ENCODE data around the gene HCFC1R1.

HCFC1R1 gene

DNA sequence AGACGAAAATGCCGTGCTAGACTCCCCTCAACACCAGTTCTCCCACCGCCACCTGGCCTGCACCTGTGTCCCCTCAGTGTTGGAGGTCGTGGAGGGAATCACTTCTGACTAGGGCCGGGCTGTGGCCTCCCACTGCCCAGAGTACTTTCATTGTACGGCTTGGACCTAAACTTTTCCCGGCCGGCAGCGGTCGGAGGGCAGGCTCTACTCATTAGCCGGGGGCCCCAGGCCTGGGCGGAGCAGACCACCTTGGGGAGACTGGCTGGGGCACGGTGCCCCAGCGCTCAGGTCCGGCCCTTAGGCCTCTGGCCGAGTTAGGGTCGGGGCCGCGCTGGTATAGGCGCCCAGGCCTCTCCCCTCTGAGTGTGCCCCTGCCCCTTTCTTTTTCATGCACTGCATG is 6.4 kb downstream of the HCFC1R1 start:
- DNase-seq, result no peak

DNA sequence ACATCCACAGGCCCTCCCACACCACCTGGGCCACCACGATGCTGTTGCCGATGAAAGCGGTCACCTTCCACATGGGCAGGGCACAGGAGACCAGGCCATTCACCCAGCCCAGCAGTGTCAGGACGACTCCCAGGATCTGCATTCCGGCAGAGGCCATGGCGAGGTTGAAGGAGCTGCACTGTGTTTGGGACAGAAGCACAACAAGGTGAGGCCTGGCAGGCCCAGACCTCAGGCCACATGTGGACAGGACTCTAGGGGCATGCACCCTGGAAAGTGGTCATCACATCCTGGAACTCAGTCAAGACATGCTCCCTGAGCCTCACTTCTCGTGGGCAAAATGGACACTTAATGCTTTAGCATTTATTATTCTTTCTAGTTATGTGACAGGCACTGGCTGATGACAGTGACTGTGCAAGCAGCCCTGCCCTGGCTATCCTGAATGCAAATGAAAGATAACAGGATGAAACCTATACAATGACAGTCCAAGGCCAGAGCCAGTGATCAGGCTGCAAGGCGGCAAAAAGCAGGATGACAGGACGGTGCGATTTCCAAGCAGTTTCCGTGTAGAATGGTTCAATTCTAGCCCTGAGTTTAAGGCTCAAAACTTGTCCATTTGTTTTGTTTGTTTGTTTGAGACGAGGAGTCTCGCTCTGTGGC is 7.7 kb downstream of the HCFC1R1 start:
- DNase-seq, result no peak

DNA sequence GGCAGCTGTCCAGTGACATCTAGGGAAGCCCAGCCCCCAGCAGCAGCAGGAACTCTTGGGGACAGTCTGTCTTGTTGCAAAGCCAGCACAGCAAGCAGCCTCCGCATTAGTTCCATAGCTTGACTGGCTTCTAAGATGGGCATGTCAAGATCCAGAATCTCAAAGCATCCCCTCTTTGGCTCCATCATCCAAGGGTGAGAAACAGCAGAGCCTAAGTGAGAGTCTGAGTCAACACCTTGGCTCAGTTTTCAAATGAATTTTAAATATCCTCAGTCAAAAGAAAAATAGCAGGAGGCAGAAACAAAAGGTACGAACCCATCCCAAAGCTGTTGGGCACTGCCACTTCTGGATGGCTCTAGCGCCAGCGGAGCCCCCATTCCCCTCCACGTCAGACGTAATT is 8.8 kb downstream of the HCFC1R1 start:
- no peak for DNase-seq

DNA sequence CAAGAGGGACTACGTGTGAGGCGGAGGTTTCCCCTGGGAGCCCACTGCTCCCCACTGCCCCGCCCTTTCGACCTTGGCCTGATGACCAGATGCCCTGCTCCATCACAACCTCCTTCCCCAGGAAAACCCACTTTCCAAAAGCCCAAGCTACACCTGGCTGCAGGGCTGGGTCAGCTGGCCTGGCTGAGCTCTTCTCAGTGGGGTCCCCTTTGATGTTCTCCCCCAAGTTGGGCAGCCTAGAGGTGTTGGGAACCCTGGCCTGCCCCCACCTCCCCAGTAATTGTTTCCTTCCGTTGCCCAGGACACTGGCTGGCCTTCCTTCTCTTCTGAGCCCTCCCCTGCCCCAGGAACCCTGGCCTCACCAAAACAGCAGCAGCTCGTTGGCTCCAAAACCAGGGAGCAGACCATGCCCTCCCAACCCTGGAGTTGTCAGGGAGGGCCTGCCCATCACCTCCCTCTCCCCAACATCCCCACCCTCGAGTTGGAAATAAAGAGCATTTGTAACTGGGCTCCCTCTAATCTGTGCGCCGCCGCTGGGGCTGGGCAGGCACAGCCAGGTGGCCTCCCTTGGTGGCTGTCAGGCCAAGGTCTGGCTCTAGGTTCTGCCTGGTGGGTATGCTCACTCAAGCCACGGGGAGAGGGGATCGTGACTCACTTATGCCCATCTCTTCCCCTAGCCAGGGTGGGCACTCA is 9.6 kb downstream of the HCFC1R1 start:
- DNase-seq, result no peak

DNA sequence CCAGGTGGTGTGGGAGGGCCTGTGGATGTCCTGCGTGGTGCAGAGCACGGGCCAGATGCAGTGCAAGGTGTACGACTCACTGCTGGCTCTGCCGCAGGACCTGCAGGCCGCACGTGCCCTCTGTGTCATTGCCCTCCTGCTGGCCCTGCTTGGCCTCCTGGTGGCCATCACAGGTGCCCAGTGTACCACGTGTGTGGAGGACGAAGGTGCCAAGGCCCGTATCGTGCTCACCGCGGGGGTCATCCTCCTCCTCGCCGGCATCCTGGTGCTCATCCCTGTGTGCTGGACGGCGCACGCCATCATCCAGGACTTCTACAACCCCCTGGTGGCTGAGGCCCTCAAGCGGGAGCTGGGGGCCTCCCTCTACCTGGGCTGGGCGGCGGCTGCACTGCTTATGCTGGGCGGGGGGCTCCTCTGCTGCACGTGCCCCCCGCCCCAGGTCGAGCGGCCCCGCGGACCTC is 10.2 kb downstream of the HCFC1R1 start:
- DNase-seq, result no peak

DNA sequence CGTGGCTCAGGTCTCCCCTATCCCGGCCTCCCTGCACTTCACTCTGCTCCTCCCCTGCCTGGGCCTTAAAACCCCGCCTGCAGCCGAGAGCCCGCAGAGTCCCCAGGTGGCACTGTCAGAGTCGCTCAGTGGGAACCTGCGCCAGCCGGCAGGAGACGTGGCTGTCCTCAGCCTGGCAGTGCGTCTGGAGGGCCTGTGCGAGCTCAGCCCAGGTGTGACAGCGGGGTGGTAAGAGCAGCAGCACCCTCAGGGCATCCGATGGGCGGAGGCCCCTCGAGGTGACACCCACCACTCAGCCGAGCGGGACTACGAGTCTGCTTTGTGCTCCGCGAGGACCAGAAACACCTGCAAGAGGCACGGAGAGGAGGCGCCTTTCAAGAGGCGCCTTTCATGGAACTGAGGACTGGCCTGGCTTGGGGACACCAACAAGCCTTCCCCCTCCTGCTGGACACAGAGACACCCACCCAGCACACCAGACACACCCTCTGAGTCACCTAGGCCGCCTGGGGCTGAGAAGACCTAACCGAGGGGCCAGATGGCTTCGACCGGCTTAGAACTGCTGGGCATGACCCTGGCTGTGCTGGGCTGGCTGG is 10.8 kb downstream of the HCFC1R1 start, which contains the start of gene CLDN9:
Gene CLDN9, plus strand, starts transcription at position 96 of the 593 bp plus-strand sequence. Its CDS starts 440 bp downstream, at position 536.
- no peak for DNase-seq

DNA sequence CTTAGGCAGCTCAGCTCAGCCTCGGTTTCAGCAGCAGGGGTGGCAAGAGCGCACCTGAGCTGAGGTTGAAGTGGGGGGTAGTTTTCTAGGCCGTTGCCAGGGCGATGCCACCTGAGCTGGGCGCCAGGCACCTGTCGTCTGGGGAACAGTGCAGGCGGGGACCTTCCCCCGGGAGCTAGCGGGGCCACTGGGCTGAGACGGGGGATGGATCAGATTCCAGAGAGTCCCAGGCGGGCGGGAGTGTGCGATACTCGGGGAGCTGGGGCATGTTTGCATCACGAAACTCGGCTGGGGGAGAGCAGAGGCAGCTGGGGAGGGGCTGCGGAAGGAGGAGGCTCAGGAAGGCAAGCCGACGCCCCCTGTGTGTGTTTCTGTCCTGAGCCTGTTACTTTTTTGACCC is 11.5 kb downstream of the HCFC1R1 start:
- DNase-seq, result no peak

DNA sequence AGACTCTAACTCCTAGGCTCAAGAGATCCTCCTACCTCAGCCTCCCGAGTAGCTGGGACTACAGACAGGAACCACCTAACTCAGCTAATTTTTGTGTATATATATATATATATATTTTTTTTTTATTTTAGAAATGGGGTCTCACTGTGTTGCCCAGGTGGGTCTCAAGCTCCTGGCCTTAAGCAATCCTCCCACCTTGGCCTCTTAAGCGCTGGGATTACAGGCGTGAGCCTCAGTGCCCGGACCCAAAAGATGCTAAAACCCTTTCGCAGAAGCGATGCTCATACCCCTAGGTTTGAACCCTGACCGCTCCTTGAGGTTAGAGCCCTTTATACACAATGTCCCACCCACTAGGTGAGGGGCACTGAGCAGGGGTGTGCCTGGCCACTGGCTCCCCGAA is 13.2 kb downstream of the HCFC1R1 start:
- no peak for DNase-seq

DNA sequence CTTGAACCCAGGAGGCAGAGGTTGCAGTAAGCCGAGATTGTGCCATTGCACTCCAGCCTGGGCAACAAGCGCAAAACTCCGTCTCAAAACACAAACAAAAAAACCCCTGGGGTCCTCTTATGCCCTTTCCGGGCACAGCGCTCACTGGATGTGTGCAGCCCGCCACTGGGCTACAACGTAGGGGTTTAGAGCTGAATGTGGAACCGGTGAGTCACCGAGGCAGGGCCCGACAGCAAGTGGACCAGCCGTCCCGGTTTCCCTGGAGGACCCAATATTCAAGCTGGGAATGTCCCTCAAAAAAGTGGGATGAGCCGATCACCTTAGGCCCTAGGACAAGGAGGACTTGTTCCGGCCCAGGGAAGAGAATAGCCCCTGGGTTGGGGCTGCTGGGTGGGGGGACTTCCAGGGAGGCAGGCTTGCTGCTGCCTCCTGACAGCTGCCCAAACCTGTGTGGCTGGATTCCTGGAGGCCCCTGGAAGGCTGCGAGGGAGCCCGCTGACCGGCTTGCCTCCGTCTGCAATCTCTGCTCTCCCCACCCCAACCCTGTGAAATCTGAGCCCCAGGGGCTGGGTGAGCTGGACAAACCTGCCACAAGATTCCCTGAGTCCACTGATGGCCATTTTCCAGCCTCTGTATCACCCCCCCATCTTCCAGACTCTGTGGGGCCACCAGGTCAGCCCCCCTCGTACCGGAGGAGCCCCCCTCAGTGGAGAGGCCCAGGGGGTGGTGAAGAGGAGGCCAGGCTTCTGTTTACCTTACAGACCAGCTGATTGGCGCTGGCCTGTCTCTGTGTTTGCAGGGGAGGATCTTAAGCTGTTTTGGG is 14.0 kb downstream of the HCFC1R1 start:
- no peak for DNase-seq

DNA sequence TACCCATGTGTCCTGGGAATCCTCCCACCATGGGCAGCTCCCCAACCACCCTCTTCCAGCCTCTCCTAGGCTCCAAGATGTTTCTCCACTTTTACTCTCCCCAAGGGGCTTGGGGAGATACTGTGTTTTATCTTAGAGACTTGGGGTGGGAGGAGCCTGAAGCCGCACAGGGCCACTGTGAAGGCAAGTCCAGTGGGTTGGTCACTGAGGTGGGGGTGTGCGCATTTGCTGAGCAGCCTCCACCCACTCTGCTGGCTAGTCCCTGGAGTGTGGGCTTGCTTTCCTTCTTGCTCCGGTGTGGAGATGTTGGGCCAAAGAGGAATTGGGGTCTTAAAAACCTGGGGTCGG is 15.1 kb downstream of the HCFC1R1 start:
- DNase-seq, result no peak

DNA sequence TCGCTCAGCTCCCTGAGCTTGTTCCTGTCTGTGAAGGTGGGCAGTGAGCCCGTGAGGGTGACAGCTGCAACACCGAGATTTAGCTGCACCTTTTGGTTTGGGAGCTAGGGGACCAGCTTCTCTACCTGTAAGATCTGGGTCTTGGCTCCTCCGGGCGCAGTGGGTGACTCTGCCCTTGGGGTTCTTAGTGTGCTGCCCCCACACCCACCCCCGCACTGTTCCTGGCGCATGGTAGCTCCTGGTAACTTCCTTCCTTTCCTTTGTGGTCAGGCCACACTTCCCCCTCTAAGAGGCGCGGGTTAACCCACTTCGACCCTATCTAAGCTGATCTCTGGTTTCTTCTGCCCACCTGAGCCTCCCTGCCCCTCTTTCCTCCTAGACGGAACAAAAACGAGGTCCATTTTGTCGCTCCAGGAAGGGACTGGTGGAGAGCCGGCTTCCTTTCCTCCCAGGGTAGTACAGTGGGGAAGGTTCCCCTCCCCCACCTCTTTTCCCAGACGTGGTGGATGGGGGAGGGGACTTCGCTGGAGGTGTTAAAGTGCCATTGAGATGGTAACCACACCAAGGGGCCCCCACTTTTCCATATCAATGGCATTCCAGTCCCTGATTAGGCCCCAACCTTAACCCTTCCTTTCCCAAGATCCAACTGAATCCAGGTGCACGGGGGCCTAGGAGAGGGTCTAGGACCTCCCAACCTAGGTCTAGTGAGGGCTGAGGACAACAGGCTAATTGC is 15.6 kb downstream of the HCFC1R1 start:
- no peak for DNase-seq

DNA sequence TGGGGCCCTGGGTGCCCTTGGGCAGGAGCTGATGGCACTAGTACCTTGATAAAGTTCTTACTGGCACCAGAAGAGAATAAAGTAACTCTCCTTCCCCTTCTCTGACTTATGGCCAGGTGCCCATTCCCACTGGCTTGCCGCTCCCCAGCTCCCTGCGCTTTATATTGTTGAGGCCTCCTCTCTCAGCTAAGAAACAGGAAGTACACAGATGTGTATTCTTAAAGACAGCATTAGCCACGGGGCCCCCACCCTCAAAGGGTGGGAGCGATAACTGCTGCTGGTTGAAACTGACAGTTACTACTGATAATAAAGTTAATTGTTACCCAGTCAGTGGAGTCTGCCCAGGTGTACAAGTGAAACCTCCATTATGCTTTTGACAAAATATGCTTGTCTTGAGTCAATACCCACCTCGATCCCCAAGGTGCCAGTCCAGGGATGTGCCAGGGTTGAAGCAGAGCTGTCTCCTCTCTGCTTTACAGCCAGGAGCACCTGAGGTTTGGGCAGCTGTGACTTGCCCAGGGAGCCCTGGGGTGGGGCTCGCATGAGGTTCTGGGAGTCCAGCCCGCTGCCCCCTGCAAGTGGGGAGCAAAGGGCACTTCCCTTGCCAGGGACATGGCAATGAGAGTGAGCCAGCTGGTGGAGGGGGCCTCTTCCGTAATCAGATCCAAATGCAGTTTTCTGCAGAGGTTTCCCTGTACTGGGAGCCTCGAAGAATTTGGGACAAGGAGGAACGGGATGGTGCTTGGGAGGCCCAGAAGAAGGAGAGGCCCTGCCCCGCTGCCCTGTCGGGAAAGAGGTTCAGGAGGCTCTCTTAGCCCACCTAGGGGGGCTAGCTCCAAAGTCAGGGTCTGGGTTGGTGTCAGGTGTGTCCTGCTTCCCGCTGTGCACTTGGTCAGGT is 16.4 kb downstream of the HCFC1R1 start:
- no peak for DNase-seq

DNA sequence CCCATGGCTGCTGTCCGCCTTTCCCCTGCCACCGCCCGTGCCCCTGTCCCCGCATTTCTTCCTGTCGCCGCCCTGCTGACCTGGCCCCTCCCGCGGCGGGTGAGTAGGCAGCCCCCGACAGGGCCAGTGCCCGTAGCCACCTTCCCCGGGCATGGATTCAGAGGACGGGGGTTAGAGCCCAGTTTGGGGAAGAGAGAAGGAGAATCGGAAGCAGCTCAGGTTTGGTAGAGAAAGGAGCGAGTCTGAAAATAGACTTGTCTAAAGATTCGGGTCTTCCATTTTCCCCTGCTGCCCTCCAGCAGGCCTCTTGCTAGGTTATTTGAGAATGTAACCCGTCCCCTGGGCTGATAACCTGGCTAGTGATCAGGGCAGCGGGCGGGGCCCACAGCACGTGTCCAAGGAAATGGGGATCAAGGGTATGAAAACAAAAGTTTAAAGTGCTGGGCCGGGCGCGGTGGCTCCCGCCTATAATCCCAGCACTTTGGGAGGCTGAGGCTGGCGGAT is 18.9 kb downstream of the HCFC1R1 start:
- DNase-seq, result no peak

DNA sequence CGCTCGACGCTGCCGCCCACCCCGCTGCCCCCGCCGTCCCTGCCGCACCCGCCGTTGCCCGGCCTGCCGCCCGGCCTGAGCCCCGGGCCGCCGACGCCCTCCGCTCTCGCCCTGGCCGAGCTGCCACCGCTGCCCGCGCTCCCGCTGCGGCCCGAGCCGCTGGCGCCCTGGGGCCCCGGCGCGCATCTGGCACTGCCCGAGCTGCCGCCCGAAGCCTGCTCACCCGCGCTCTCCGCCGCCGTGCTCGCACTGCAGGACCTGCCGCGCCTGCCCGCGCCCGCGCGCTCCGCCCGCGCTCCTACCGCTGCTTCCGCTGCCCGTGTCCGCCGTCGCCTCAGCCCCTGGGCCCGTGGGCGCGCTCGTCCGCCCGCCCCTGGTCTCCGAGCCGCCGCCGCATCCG is 19.4 kb downstream of the HCFC1R1 start:
- no peak for DNase-seq

DNA sequence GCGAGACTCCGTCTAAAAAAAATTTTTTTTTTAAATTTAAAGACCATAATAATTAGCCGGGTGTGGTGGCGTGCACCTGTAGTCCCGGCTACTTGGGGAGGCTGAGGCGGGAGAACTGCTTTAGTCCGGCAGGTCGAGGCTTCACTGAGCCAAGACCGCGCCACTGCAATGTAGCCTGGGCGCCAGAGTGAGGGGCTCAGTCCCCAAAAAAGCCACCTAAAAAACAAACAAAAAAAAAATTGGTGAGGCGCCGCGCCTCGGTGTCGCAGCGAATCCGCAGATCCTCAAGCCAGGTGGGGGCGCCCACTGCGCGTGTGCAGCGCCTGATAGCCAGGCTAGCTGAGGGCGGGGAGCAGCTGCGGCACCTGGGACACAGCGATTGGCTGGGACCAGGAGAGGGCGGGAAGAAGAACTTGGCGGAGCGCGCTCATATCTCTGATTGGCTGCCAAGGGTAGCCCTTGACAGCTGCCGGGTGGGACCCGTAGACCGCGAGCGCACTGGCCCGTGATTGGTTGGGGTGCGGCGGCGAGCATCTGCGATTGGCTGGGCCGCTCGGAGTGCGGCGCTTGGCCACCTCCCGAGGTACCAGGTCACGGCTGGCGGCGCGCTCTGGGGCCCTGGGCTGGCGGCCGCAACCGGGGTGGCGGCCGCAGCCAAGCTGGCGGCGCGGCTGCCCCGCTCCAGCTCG is 20.0 kb downstream of the HCFC1R1 start:
- DNase-seq, result peak; percentile 97

DNA sequence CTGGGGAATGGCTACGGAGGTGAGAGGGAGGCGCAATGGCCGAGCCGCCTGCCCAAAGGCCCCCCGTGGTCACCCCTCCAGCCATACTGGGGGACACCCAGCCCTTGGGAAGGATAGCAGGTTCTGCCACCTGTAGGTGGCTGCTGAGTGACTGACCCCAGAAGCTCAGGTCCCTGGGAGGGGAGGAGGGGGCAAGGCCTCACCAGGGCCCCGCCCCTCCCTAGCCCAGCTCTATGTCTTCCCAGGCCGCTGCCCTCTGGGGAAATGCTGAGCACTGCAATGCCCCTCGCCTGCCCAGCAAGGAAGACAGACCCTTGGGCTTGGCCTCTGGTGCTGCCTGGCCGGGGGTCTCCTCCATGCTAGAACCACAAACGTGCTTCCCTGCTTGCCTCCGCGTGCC is 22.4 kb downstream of the HCFC1R1 start:
- DNase-seq, result no peak

DNA sequence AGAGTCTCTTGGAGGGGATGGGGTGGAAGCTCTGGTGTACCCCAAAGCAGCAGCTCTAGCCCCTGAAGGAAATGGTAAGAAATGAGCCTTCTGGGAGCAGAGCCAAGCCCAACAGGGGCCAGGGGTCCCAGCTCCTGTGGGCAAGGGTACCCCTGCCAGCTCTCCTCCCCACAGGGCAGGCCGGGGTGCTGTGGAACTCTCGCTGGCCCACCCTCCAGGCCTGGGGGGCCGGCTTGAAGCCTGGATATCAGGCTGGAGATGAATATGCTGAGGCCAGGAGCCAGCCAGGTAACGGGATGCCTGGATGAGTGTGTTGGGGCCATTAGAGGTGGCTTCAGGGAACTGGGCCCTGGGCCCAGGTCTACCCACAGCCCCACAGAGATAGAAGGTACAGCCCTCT is 23.2 kb downstream of the HCFC1R1 start:
- DNase-seq, result no peak

DNA sequence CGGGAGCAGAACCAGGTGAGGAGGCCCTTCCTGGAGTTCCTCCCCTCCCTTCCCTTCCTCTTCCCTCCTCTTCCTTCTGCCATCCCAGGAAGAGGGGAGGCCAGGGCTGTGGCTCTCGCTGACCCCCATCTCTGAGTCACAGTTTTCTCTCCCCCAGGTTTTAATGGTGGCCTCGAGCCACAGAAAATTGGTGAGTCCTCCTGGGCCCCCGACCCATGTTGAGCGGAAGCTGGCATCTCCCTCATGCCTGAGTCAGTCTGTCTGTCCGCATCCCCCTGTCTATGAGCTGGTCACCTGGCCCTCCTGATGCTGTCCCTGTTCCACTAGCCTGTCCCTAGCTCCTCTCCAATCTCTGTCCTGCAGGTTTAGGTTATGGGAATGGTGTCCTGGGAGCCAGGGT is 23.8 kb downstream of the HCFC1R1 start:
- DNase-seq, result no peak

DNA sequence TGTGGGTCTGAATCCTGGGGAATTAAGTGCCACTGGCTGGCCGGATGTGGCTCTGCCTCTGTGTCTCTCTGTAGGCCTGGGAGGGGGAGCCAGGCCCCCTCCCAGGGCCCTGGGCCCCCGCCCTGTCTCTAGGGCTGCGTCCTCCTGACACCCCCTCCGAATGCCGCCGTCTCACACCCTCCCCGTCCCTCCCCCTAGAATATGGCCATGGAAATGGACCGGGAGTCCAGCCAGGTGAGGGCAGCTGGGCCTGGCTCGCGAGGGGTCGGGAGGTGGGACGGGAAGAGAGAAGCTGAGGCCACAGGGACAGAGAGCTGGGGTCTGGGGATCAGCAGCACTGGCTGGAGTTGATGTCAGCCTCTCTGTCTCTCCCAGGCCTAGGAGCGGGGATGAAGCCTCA is 27.4 kb downstream of the HCFC1R1 start:
- no peak for DNase-seq

DNA sequence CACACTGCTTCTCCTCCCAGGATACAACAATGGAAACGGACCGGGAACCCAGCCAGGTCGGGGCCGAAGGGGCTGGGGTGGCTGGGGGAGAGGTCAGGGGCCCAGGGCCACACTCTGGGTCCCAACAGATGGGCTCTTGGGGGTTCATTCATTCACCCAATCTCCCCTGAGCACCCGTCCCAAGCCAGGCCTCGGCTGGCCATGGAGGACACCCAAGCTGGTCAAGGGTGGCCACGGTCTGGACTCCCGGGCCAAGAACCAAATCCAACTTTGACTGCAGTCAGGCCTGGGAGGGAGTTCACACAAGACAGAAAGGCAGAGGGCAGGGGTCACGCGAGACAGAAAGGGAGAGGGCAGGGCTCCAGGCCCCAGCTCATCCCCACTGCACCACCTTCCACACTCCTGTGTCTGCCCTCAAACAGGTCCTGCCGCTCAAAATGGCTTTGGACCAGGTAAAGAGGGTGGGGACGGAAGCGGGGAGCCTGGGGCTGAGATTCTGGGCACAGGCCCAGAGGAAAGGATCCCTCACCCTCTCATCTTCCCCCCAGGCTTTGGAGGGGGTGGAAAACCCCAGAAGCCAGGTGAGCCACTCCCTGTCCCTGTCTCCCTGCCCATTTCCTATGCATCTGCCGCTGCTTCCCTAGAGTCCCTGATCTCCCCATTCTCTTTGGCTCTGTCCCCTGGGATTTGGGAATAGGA is 31.2 kb downstream of the HCFC1R1 start:
- no peak for DNase-seq

All from NCI-H1694 treated with DMSO at 0.1 percent for 48 hours (cell line).